Neutrophil (primary cell): Measurements from ENCODE around the gene FBXL17.
A peak's percentile ranks its signal among the peaks of the same experiment; 100 is the strongest.

ENCODE experiments used
- H3K27ac ChIP-seq: fragments of 200-600 bp; sonication (generic); 2 replicates; pipeline ENCODE4 v1.5.1; 2016; ENCODE audit warnings: mild to moderate bottlenecking, moderate library complexity
- H3K27me3 ChIP-seq: fragments of 200-600 bp; sonication (generic); 2 replicates; pipeline ENCODE4 v1.6.0; 2016; ENCODE audit warnings: mild to moderate bottlenecking
- H3K36me3 ChIP-seq: fragments of 200-600 bp; sonication (generic); 2 replicates; pipeline ENCODE4 v1.5.1; 2017
- H3K4me1 ChIP-seq, 2 experiments: fragments of 200-600 bp in 1 of 2; sonication (generic) in 1 of 2; 1 replicate in 1 of 2; 2 replicates in 1 of 2; pipeline versions ENCODE4 v1.5.1 to v1.6.1; 2013 to 2016; ENCODE audit warnings: low read depth in 1 of 2, low read length in 1 of 2, mild to moderate bottlenecking in 1 of 2, moderate library complexity in 1 of 2; ENCODE audit not compliant: control insufficient read depth in 1 of 2, insufficient read depth in 1 of 2
- H3K4me3 ChIP-seq, 2 experiments: fragments of 200-600 bp in 1 of 2; sonication (generic) in 1 of 2; 1 replicate in 1 of 2; 2 replicates in 1 of 2; pipeline ENCODE4 v1.5.1; 2013 to 2016; ENCODE audit warnings: low read depth in 1 of 2, low read length in 1 of 2, mild to moderate bottlenecking in 1 of 2, moderate library complexity in 1 of 2
- H3K9me3 ChIP-seq: fragments of 200-600 bp; sonication (generic); 2 replicates; pipeline ENCODE4 v1.5.1; 2016
- TF ChIP-seq, protein P1 (sequence below): fragments of 200-600 bp; sonication (generic); IDR thresholded peaks from 2 replicates; pipeline ENCODE4 v1.5.1; 2016; ENCODE audit warnings: antibody characterized with exemption

Gene FBXL17

DNA sequence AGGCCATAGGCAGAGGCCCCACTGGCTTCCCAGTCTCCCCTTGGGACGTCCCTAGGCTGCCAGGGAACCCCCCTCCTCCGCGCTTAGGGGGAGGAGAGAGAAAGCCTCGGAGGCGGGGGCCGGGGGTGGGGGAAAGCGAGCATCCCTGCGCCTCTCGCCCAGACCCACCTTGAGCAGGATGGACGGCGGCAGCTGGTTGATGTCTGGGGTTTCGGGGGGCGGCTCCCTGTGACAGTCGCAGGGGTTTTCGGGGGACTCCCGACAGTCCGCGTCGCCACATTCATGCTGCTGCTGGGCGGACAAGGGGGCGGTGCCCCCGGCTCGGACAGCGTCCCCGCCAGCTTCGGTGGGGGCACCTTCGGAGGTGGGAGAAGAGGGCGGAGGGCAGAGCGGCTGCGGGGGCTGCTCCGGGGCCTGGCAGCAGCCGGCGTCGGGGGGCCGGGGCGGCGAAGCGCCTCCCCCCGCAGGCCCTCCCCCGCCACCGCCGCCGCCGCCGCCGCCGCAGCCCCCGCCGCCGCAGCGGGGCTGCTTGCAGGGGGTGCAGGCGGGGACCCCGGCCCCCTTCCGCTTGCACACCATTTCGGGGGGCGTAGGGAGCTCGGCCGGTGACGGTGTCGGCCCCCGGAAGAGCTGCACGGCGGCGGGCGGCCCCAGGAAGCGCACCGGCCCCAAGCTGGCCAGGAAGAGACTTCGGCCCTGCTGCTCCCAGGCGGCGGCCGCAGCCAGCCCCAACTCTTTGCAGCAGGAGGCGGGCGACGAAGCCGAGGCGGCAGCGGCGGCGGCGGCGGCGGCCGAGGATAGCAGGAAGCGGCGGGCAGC, 1.2 kb downstream of the FBXL17 start:
- Histone ChIP-seq H3K27me3 (no peaks in the 10 kb centered on the region), H3K4me1 (peaks cover 32 to 47% of the 10 kb centered on the region in 2 experiments), H3K27ac (peak overlapping the region; percentile 96), H3K9me3 (no peaks in the 10 kb centered on the region), H3K4me3 (peak overlapping the region; percentile 87 to 94), H3K36me3 (no peaks in the 10 kb centered on the region)
- TF ChIP-seq, protein P1, sequence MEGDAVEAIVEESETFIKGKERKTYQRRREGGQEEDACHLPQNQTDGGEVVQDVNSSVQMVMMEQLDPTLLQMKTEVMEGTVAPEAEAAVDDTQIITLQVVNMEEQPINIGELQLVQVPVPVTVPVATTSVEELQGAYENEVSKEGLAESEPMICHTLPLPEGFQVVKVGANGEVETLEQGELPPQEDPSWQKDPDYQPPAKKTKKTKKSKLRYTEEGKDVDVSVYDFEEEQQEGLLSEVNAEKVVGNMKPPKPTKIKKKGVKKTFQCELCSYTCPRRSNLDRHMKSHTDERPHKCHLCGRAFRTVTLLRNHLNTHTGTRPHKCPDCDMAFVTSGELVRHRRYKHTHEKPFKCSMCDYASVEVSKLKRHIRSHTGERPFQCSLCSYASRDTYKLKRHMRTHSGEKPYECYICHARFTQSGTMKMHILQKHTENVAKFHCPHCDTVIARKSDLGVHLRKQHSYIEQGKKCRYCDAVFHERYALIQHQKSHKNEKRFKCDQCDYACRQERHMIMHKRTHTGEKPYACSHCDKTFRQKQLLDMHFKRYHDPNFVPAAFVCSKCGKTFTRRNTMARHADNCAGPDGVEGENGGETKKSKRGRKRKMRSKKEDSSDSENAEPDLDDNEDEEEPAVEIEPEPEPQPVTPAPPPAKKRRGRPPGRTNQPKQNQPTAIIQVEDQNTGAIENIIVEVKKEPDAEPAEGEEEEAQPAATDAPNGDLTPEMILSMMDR, result peak; percentile 24

DNA sequence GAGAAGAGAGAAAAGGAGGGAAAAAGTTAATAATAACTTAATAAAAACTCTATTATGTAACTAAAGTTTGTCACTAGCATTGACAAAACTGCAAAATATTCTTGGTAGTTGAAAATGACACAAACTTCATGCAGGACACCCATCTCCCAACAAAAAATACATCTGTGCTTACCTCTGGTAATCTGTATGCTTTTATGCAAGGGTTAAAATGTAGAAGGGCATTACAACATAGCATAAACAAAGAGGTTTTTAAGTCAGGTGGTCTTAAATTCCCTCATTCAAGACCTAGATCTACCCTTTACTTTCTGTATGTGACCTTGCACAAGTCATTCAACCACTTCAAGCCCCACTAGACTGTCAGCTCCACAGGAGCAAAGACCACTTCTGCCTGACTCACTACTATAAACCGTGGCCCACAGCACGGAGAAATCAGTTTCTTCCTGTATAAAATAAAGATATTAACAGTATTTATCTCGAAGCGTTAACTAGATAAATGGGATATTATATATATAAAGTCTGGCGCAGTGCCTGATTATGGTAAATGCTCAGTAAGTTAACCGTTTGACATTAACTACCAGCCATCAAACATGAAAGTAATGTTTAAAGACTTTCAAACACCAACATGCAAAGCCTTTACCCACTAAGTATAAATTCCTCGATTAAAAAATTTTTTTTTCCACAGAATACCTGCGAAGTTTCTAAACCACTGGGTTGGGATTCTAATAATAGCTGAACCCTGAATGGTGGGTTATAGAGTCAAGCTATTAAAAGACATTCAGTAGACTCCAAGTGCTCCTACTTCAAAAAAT, 2.0 kb downstream of the FBXL17 start:
- H3K4me1 ChIP-seq, result peaks cover 32 to 40% of the 10 kb centered on the region in 2 experiments
- H3K4me3 ChIP-seq, result peak overlapping the region; percentile 87 to 94
- H3K27ac ChIP-seq, result peak overlapping the region; percentile 96
- no peaks in the 10 kb centered on the region for H3K9me3 ChIP-seq
- TF ChIP-seq, protein P1, result no peak
- H3K36me3 ChIP-seq, result no peaks in the 10 kb centered on the region
- no peaks in the 10 kb centered on the region for H3K27me3 ChIP-seq

DNA sequence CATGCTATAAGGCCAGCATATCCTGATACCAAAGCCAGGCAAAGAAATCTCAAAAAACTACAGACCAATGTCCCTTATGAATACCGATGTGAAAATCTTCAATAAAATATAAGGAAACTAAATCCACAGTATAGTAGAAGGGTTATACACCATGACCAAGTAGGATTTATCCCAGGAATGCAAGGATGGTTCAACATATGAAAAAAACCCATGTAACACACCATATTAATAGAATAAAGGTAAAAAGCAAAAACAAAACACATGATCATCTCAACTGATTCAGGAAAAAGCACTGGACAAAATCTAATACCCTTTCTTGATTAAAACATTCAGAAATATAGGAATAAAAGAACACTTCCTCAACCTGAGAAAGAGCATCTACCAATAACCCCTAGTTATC, 6.1 kb downstream of the FBXL17 start:
- H3K4me3 ChIP-seq, result no peak overlapping the region
- H3K27me3 ChIP-seq, result no peaks in the 10 kb centered on the region
- H3K27ac ChIP-seq, result no peak overlapping the region
- peaks cover 5% of the 10 kb centered on the region for H3K9me3 ChIP-seq
- H3K4me1 ChIP-seq, result peaks cover 11 to 16% of the 10 kb centered on the region in 2 experiments
- H3K36me3 ChIP-seq, result no peaks in the 10 kb centered on the region
- TF ChIP-seq, protein P1, result no peak

DNA sequence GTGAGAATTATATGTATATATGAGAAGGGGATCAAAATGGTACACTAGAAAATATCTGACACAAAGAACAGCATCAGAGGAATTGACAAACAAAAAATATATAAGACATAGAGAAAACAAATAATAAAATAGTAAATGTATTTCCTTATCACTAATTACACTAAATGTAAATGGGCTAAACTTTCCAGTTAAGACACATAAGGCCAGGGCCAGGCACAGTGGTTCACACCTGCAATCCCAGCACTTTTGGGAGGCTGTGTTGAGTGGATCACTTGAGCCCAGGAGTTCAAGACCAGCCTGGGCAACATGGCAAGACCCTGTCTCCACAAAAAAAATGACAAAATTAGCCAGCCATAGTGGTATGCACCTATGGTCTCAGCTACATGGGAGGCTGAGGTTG, 8.5 kb downstream of the FBXL17 start:
- H3K36me3 ChIP-seq, result no peaks in the 10 kb centered on the region
- no peak overlapping the region for H3K27ac ChIP-seq
- TF ChIP-seq, protein P1, result no peak
- no peak overlapping the region for H3K4me3 ChIP-seq
- peaks cover 5% of the 10 kb centered on the region for H3K9me3 ChIP-seq
- H3K4me1 ChIP-seq, result peaks cover 0 to under 1% of the 10 kb centered on the region in 2 experiments
- no peaks in the 10 kb centered on the region for H3K27me3 ChIP-seq

DNA sequence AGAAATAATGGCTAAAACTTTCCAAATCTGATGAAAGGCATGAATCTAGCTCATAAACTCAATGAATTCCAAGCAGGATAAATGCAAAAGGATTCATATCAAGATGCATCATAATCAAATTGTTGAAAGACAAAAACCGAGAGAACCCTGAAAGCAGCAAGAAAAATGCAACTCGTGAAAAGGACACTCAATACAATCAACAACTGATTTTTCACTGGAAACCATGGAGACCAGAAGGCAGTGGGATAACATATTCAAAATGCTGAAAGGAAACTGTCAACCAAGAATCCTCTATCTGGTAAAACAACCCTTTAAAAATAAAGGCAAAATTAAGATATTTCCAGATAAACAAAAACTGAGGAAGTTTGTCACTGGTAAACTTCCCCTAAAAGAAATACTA, 9.5 kb downstream of the FBXL17 start:
- TF ChIP-seq, protein P1, result no peak

More for the DNA sequence above, 9.5 kb downstream of the FBXL17 start:
- Histone ChIP-seq H3K9me3 (peaks cover 5% of the 10 kb centered on the region), H3K36me3 (no peaks in the 10 kb centered on the region), H3K4me3 (no peak overlapping the region), H3K27ac (no peak overlapping the region), H3K27me3 (no peaks in the 10 kb centered on the region), H3K4me1 (no peaks in the 10 kb centered on the region)
